OCI-LY7 (cell line): ENCODE measurements around the gene ASMTL. TPM values are rescaled to one million over a fixed set of nuclear protein-coding genes. Genes with fewer than 3 reads are reported as not detected.

ENCODE experiments used
- BruUV-seq: library from RNA; stranded (reverse); fragments of 400-500 nt; replicated peaks from 2 replicates; lab custom pipeline; 2021; lab: Mats Ljungman, UMichigan
- CTCF ChIA-PET: fragments of 300-600 bp; sonication (Branson Sonifier 250); formaldehyde crosslinking; loops from one replicate; lab custom pipeline; 2022; ENCODE audit warnings: antibody characterized with exemption; ENCODE audit not compliant: unreplicated experiment; lab: Charles Lee
- POLR2A ChIA-PET: fragments of 300-600 bp; sonication (Branson Sonifier 250); formaldehyde crosslinking; loops from one replicate; lab custom pipeline; 2022; ENCODE audit warnings: antibody characterized with exemption; lab: Charles Lee
- DNase-seq: peaks from one replicate; pipeline ENCODE4 v3.0.0-alpha.2; 2015; ENCODE audit warnings: low spot score
- H2AFZ ChIP-seq: fragments of 200-600 bp; sonication (generic), shearing (Covaris generic); 2 replicates; pipeline ENCODE4 v1.6.1; 2014; ENCODE audit warnings: mild to moderate bottlenecking, antibody characterized with exemption, low read length, moderate library complexity
- H3K27ac ChIP-seq: fragments of 200-600 bp; sonication (generic); 2 replicates; pipeline ENCODE4 v1.5.1; 2014; ENCODE audit warnings: mixed run types, low read depth, mild to moderate bottlenecking, moderate library complexity, low read length, inconsistent platforms; ENCODE audit not compliant: poor library complexity, severe bottlenecking
- H3K36me3 ChIP-seq: fragments of 200-600 bp; sonication (generic); 2 replicates; pipeline ENCODE4 v1.6.1; 2014; ENCODE audit warnings: mild to moderate bottlenecking, antibody characterized with exemption, low read length, moderate library complexity, mixed read lengths; ENCODE audit not compliant: insufficient read depth
- H3K4me1 ChIP-seq: fragments of 200-600 bp; sonication (generic); 2 replicates; pipeline ENCODE4 v1.5.1; 2014; ENCODE audit warnings: mild to moderate bottlenecking, low read length; ENCODE audit not compliant: insufficient read depth, poor library complexity, severe bottlenecking
- H3K4me2 ChIP-seq: fragments of 200-600 bp; sonication (generic); 2 replicates; pipeline ENCODE4 v1.6.1; 2014; ENCODE audit warnings: mild to moderate bottlenecking, low read length
- H3K4me3 ChIP-seq: fragments of 200-600 bp; sonication (generic); 2 replicates; pipeline ENCODE4 v1.5.1; 2014; ENCODE audit warnings: mild to moderate bottlenecking, low read depth, low read length; ENCODE audit not compliant: poor library complexity, severe bottlenecking
- H3K79me2 ChIP-seq: fragments of 200-600 bp; sonication (generic); 2 replicates; pipeline ENCODE4 v1.6.1; 2016; ENCODE audit warnings: low read depth, mild to moderate bottlenecking, low read length, moderate library complexity, mixed read lengths; ENCODE audit not compliant: insufficient read depth
- H3K9me2 ChIP-seq: fragments of 200-600 bp; sonication (generic); 2 replicates; pipeline ENCODE4 v1.6.1; 2016; ENCODE audit warnings: mild to moderate bottlenecking, low read length, mixed read lengths; ENCODE audit not compliant: insufficient read depth
- H3K9me3 ChIP-seq: fragments of 200-600 bp; sonication (generic); 2 replicates; pipeline ENCODE4 v1.6.1; 2014; ENCODE audit warnings: mild to moderate bottlenecking, mixed run types, low read length, mixed read lengths
- H4K20me1 ChIP-seq: fragments of 200-600 bp; sonication (generic); 2 replicates; pipeline ENCODE4 v1.6.1; 2014; ENCODE audit warnings: mild to moderate bottlenecking, antibody characterized with exemption, low read length, moderate library complexity, mixed read lengths; ENCODE audit not compliant: insufficient read depth
- EZH2phosphoT487 ChIP-seq: fragments of 200-600 bp; sonication (generic); IDR thresholded peaks from 2 replicates; pipeline ENCODE4 v1.6.1; 2018; ENCODE audit warnings: low read depth, borderline replicate concordance, mild to moderate bottlenecking, mixed run types, antibody characterized with exemption, low read length, moderate library complexity, mixed read lengths
- intact Hi-C: fragments of 100-400 bp; cut with micrococcal nuclease; formaldehyde crosslinking; loops from one replicate; pipeline ENCODE4 v1.10.0; 2022; ENCODE audit not compliant: unreplicated experiment
- total RNA-seq, 2 experiments: library from RNA; depleted of rRNA in 1 of 2; stranded (reverse); fragments of >200 nt in 1 of 2; shearing (Covaris generic) in 1 of 2; gene quantifications; 2 replicates each; pipeline ENCODE4 v1.2.3, GENCODE V29; 2014 to 2022
- TF ChIP-seq, protein P1 (sequence below): fragments of 200-600 bp; sonication (generic); conservative IDR thresholded peaks from 2 replicates; pipeline ENCODE4 v1.5.1; 2014; ENCODE audit warnings: mild to moderate bottlenecking, antibody characterized with exemption, low read length, moderate library complexity, mixed read lengths

The ASMTL gene
- total RNA-seq, 2 experiments from 2014 or later = 17.2 to 37.0 TPM

GRCh38 chrX:1486749-1487361 is 34.1 kb upstream of the ASMTL start:
- TF ChIP-seq, protein P1, sequence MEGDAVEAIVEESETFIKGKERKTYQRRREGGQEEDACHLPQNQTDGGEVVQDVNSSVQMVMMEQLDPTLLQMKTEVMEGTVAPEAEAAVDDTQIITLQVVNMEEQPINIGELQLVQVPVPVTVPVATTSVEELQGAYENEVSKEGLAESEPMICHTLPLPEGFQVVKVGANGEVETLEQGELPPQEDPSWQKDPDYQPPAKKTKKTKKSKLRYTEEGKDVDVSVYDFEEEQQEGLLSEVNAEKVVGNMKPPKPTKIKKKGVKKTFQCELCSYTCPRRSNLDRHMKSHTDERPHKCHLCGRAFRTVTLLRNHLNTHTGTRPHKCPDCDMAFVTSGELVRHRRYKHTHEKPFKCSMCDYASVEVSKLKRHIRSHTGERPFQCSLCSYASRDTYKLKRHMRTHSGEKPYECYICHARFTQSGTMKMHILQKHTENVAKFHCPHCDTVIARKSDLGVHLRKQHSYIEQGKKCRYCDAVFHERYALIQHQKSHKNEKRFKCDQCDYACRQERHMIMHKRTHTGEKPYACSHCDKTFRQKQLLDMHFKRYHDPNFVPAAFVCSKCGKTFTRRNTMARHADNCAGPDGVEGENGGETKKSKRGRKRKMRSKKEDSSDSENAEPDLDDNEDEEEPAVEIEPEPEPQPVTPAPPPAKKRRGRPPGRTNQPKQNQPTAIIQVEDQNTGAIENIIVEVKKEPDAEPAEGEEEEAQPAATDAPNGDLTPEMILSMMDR = no peak
- TF ChIP-seq EZH2phosphoT487 = no peak
- no TSS peak for BruUV-seq
- peaks cover 72% of the 10 kb centered on the region for H3K4me1 ChIP-seq
- CTCF ChIA-PET = no interaction called here
- intact Hi-C loops = loop anchor here (2.0 kb wide), 1 partner anchor 18 kb away; no protein-coding TSS in a partner anchor
- no peak for DNase-seq
- H3K4me2 ChIP-seq = peak overlapping the region; percentile 61
- H3K27ac ChIP-seq = peak overlapping the region; percentile 93
- POLR2A ChIA-PET = no interaction called here
- peaks cover 78% of the 10 kb centered on the region for H3K36me3 ChIP-seq
- H4K20me1 ChIP-seq = no peaks in the 10 kb centered on the region
- peaks cover 52% of the 10 kb centered on the region; the same call in 1 of the 2 replicates for H3K79me2 ChIP-seq
- peak overlapping the region; percentile 26 for H3K4me3 ChIP-seq
- H3K9me2 ChIP-seq = no peaks in the 10 kb centered on the region
- H3K9me3 ChIP-seq = peaks cover 18% of the 10 kb centered on the region; the same call in 1 of the 2 replicates
- no peak overlapping the region for H2AFZ ChIP-seq

DNA sequence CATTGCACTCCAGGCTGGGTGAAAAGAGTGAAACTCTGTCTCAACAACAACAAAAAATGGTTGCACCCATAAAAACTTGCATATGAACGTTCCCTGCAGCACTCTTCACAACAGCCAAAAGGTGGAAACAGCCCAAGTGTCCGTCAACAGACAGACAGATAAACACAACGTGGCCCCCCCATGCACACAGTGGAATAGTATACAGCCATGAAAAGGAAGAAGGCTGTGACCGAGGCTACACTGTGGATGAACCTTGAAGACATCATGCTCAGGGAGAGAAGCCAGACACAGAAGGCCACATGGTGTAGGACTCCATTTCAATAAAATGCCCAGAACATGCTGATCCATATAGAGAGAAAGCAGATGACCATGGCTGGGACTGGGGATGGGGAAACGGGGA is 33.5 kb upstream of the ASMTL start:
- CTCF ChIA-PET = no interaction called here
- intact Hi-C loops = loop anchor here (2.0 kb wide), 1 partner anchor 17 kb away; no protein-coding TSS in a partner anchor
- Histone ChIP-seq H4K20me1 (no peaks in the 10 kb centered on the region), H3K79me2 (peaks cover 52% of the 10 kb centered on the region; the same call in 1 of the 2 replicates), H3K4me1 (peaks cover 78% of the 10 kb centered on the region), H3K27ac (peak overlapping the region; percentile 93), H2AFZ (no peak overlapping the region), H3K9me3 (peaks cover 14% of the 10 kb centered on the region; the same call in 1 of the 2 replicates), H3K4me3 (no peak overlapping the region), H3K9me2 (no peaks in the 10 kb centered on the region), H3K4me2 (peak overlapping the region; percentile 61; the same call in 1 of the 2 replicates), H3K36me3 (peaks cover 75% of the 10 kb centered on the region)
- no TSS peak for BruUV-seq
- no peak for DNase-seq
- TF ChIP-seq EZH2phosphoT487 = no peak
- TF ChIP-seq, protein P1 = no peak
- POLR2A ChIA-PET = no interaction called here

- Histone ChIP-seq H3K36me3 (peaks cover 68% of the 10 kb centered on the region), H3K4me3 (peak overlapping the region; percentile 19)
- TF ChIP-seq, protein P1 = no peak
- TF ChIP-seq EZH2phosphoT487 = no peak
Observed at GRCh38 chrX:1485033-1485432, 32.3 kb upstream of the ASMTL start.

More at GRCh38 chrX:1485033-1485432, 32.3 kb upstream of the ASMTL start:
- DNase-seq = no peak
- CTCF ChIA-PET = no interaction called here
- peaks cover 12% of the 10 kb centered on the region; the same call in 1 of the 2 replicates for H3K9me3 ChIP-seq
- H3K9me2 ChIP-seq = no peaks in the 10 kb centered on the region
- peak overlapping the region; percentile 70 for H3K4me2 ChIP-seq
- no TSS peak for BruUV-seq
- H3K4me1 ChIP-seq = peaks cover 90% of the 10 kb centered on the region
- intact Hi-C loops = no loop called here
- POLR2A ChIA-PET = no interaction called here
- H3K79me2 ChIP-seq = peaks cover 55% of the 10 kb centered on the region
- peak overlapping the region; percentile 100 for H3K27ac ChIP-seq
- H4K20me1 ChIP-seq = no peaks in the 10 kb centered on the region
- H2AFZ ChIP-seq = no peak overlapping the region
